BJ (cell line): ENCODE results near the gene H6PD. TPM values are rescaled to one million over a fixed set of nuclear protein-coding genes. Genes with fewer than 3 reads are reported as not detected.

Experiments
- CTCF ChIA-PET: fragments of 350-600 bp; formaldehyde crosslinking; extraction: SDS; loops from one replicate; lab custom pipeline; 2021; ENCODE audit warnings: antibody characterized with exemption, inconsistent platforms; lab: Yijun Ruan, JAX
- POLR2A ChIA-PET: fragments of 300-600 bp; sonication (Branson Sonifier 250); formaldehyde crosslinking; extraction: SDS; loops from one replicate; lab custom pipeline; 2021; ENCODE audit warnings: antibody characterized with exemption; lab: Charles Lee
- DNase-seq: peaks from one replicate; pipeline ENCODE4 v3.0.0-alpha.2; 2011; ENCODE audit warnings: low read depth
- H3K27me3 ChIP-seq: 2 replicates; pipeline ENCODE4 v1.6.0; 2011; ENCODE audit warnings: low read length; ENCODE audit not compliant: control insufficient read depth, insufficient read depth
- H3K36me3 ChIP-seq: 2 replicates; pipeline ENCODE4 v1.5.1; 2011; ENCODE audit warnings: low read length; ENCODE audit not compliant: control insufficient read depth, insufficient read depth
- H3K4me3 ChIP-seq: 2 replicates; pipeline ENCODE4 v1.5.1; 2011; ENCODE audit warnings: low read depth, mild to moderate bottlenecking, control low read depth, low read length
- CTCF ChIP-seq: IDR thresholded peaks from 2 replicates; pipeline ENCODE4 v1.5.1; 2011; ENCODE audit warnings: low read depth, mild to moderate bottlenecking, control low read depth, inconsistent platforms, low read length, moderate library complexity; ENCODE audit not compliant: insufficient read depth
- polyA plus RNA-seq: library from polyadenylated mRNA; depleted of rRNA; stranded (reverse); fragments of >200 nt; gene quantifications from 2 replicates; pipeline ENCODE4 v1.2.3, GENCODE V29; 2011

The H6PD gene
- polyA plus RNA-seq, 1 experiment, result 16.6 TPM

GRCh38 chr1:9196129-9197040 is 38.2 kb upstream of the H6PD start:
- ChIA-PET POLR2A (no interaction called here), CTCF (interaction anchor here (0.6 to 4.1 kb wide), 27 partner anchors 8 to 295 kb away, joined by 3 to 30 read pairs (median 4); partner anchors contain the start of genes GPR157 and H6PD)
- H3K27me3 ChIP-seq, result peaks cover 3% of the 10 kb centered on the region
- H3K36me3 ChIP-seq, result no peaks in the 10 kb centered on the region
- DNase-seq, result no peak
- peak; percentile 79 for TF ChIP-seq CTCF
- H3K4me3 ChIP-seq, result no peak overlapping the region

GRCh38 chr1:9197186-9198099 is 37.1 kb upstream of the H6PD start:
- no peak for TF ChIP-seq CTCF
- Histone ChIP-seq H3K36me3 (no peaks in the 10 kb centered on the region), H3K4me3 (no peak overlapping the region), H3K27me3 (peaks cover 3% of the 10 kb centered on the region)
- DNase-seq, result no peak
- ChIA-PET CTCF (interaction anchor here (1.0 to 4.1 kb wide), 16 partner anchors 9 to 294 kb away, joined by 3 to 30 read pairs (median 6); partner anchors contain the start of gene GPR157), POLR2A (no interaction called here)

- POLR2A ChIA-PET, result no interaction called here
- DNase-seq, result no peak
- Histone ChIP-seq H3K27me3 (peaks cover 3% of the 10 kb centered on the region), H3K4me3 (no peak overlapping the region), H3K36me3 (no peaks in the 10 kb centered on the region)
- CTCF ChIA-PET, result interaction anchor here (2.6 to 4.1 kb wide), 3 partner anchors 12 to 97 kb away, joined by 11 to 21 read pairs (median 13); no protein-coding TSS in a partner anchor
- TF ChIP-seq CTCF, result no peak
Measured at GRCh38 chr1:9198538-9199361, 35.8 kb upstream of the H6PD start.

- no peak for DNase-seq
- CTCF ChIA-PET, result interaction anchor here (0.8 to 4.1 kb wide), 6 partner anchors 22 to 256 kb away, joined by 3 to 21 read pairs (median 4); partner anchors contain the start of gene H6PD
Measured at GRCh38 chr1:9200441-9200840, 34.1 kb upstream of the H6PD start.

More at GRCh38 chr1:9200441-9200840, 34.1 kb upstream of the H6PD start:
- no peaks in the 10 kb centered on the region for H3K36me3 ChIP-seq
- POLR2A ChIA-PET, result no interaction called here
- no peak overlapping the region for H3K4me3 ChIP-seq
- TF ChIP-seq CTCF, result no peak
- H3K27me3 ChIP-seq, result peaks cover 6% of the 10 kb centered on the region
